ENCODE measurements around the gene TMPRSS5. TPM values are rescaled to one million over a fixed set of nuclear protein-coding genes. Genes with fewer than 3 reads are reported as not detected.

TMPRSS5 gene
- polyA plus RNA-seq, 1 donor (not counting 4 experiments of a cell fraction or from before 2014, with no cell fraction given): 0.04 TPM

DNA sequence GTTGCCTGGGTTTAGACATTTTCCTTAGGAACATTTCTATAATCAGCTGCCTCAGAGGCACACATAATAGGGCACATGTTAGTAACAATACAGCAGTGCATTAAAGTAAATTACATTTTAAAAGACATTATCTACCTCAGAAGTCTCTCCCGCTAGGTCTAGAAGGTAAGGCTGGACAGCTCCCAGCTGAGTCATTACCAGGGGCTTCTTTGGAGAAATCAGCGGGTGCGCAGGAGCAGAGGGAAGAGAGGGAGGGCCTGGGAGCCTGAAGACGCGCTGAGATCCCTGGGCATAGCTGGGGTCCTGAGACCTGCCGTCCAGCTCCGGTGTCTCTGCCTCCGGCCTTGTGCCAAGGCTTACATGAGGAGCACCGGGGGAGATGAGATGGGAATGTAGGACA lies 67.7 kb downstream of the TMPRSS5 start:
- H3K27ac ChIP-seq (ENCODE audit: control insufficient read depth, insufficient read depth, low read length): no peak overlapping the region
- H4K20me1 ChIP-seq (ENCODE audit: control insufficient read depth, extremely low read depth, insufficient read depth, low read length): no peaks in the 10 kb centered on the region
- H3K9me1 ChIP-seq (ENCODE audit: control insufficient read depth, extremely low read depth, insufficient read depth, low read length): no peaks in the 10 kb centered on the region
- no peaks in the 10 kb centered on the region for H3K36me3 ChIP-seq (ENCODE audit: control insufficient read depth in 2 of 2, extremely low read depth in 1 of 2, insufficient read depth in 2 of 2, low read length in 2 of 2)
- H3K27me3 ChIP-seq (ENCODE audit: control insufficient read depth, extremely low read depth, insufficient read depth, low read length): peaks cover 3% of the 10 kb centered on the region
- TF ChIP-seq CTCF (optimal IDR thresholded peaks at IDR 0.05 in 1 of 3, IDR thresholded peaks at IDR 0.05 in 1 of 3, conservative IDR thresholded peaks at IDR 0.05 in 1 of 3; ENCODE audit: extremely low read depth in 1 of 3, insufficient read depth in 2 of 3, low read length in 3 of 3): no peak
- TF ChIP-seq EZH2 (IDR thresholded peaks at IDR 0.05; ENCODE audit: low read length): no peak
- no peak overlapping the region for H3K4me3 ChIP-seq (ENCODE audit: control insufficient read depth in 2 of 3, extremely low read depth in 1 of 3, insufficient read depth in 2 of 3, low read depth in 1 of 3, low read length in 3 of 3)
- no peak overlapping the region for H2AFZ ChIP-seq (ENCODE audit: control insufficient read depth, low read length)
- no peaks in the 10 kb centered on the region for H3K9me3 ChIP-seq (ENCODE audit: control insufficient read depth, low read depth, low read length)
- H3K9ac ChIP-seq (ENCODE audit: control insufficient read depth, extremely low read depth, insufficient read depth, low read length): no peak overlapping the region
- H3K4me2 ChIP-seq (ENCODE audit: control insufficient read depth, extremely low read depth, insufficient read depth, low read depth, low read length): no peak overlapping the region
- dilution Hi-C loops (cut with MboI; ENCODE audit: extremely low pct_ligation_motif_present, low sequenced_read_pairs): no loop called here
- no peak for DNase-seq (ENCODE audit: low read depth, low spot score)
- H3K4me1 ChIP-seq (ENCODE audit: control insufficient read depth, extremely low read depth, insufficient read depth, low read length): no peaks in the 10 kb centered on the region
- FAIRE-seq: no peak
- no peaks in the 10 kb centered on the region for H3K79me2 ChIP-seq (ENCODE audit: control insufficient read depth, insufficient read depth, low read length)

- Histone ChIP-seq H2AFZ (ENCODE audit: control insufficient read depth, low read length) (no peak overlapping the region), H3K4me3 (ENCODE audit: control insufficient read depth in 2 of 3, extremely low read depth in 1 of 3, insufficient read depth in 2 of 3, low read depth in 1 of 3, low read length in 3 of 3) (no peak overlapping the region), H3K27me3 (ENCODE audit: control insufficient read depth, extremely low read depth, insufficient read depth, low read length) (peaks cover 3% of the 10 kb centered on the region), H3K36me3 (ENCODE audit: control insufficient read depth in 2 of 2, extremely low read depth in 1 of 2, insufficient read depth in 2 of 2, low read length in 2 of 2) (no peaks in the 10 kb centered on the region), H3K4me1 (ENCODE audit: control insufficient read depth, extremely low read depth, insufficient read depth, low read length) (no peaks in the 10 kb centered on the region), H3K4me2 (ENCODE audit: control insufficient read depth, extremely low read depth, insufficient read depth, low read depth, low read length) (no peak overlapping the region), H3K27ac (ENCODE audit: control insufficient read depth, insufficient read depth, low read length) (no peak overlapping the region), H3K9me3 (ENCODE audit: control insufficient read depth, low read depth, low read length) (no peaks in the 10 kb centered on the region), H4K20me1 (ENCODE audit: control insufficient read depth, extremely low read depth, insufficient read depth, low read length) (no peaks in the 10 kb centered on the region), H3K9ac (ENCODE audit: control insufficient read depth, extremely low read depth, insufficient read depth, low read length) (no peak overlapping the region), H3K9me1 (ENCODE audit: control insufficient read depth, extremely low read depth, insufficient read depth, low read length) (no peaks in the 10 kb centered on the region), H3K79me2 (ENCODE audit: control insufficient read depth, insufficient read depth, low read length) (no peaks in the 10 kb centered on the region)
- FAIRE-seq: no peak
- TF ChIP-seq CTCF (optimal IDR thresholded peaks at IDR 0.05 in 1 of 3, IDR thresholded peaks at IDR 0.05 in 1 of 3, conservative IDR thresholded peaks at IDR 0.05 in 1 of 3; ENCODE audit: extremely low read depth in 1 of 3, insufficient read depth in 2 of 3, low read length in 3 of 3) (no peak), EZH2 (IDR thresholded peaks at IDR 0.05; ENCODE audit: low read length) (no peak)
- dilution Hi-C loops (cut with MboI; ENCODE audit: extremely low pct_ligation_motif_present, low sequenced_read_pairs): no loop called here
- DNase-seq (ENCODE audit: low read depth, low spot score): no peak
These were observed 68.5 kb downstream of the TMPRSS5 start for GRCh38 chr11:113637636-113638035.

Small RNA genes within 50 kb of the gene (small RNA-seq; reads per million reads assigned to genes)
- 0 reads per million in 3 experiments for gene RPS29P19 (ENCODE audit: insufficient read length in 3 of 3, low read depth in 3 of 3, low replicate concordance in 1 of 3)

Other genes with a start within 250 kb of the TMPRSS5 start
- gene DRD2, start 230.9 kb downstream of the TMPRSS5 start, polyA plus RNA-seq: 0.26 to 0.35 TPM (median 0.31 TPM) in 3 replicates
- 13.7 to 21.3 TPM (median 17.0 TPM) in 3 replicates for gene ZW10, start 67.4 kb upstream of the TMPRSS5 start, polyA plus RNA-seq
- not detected in 3 replicates for gene CLDN25, start 73.5 kb upstream of the TMPRSS5 start, polyA plus RNA-seq
- 24.1 to 37.4 TPM (median 31.0 TPM) in 3 replicates for gene USP28, start 169.3 kb upstream of the TMPRSS5 start, polyA plus RNA-seq
- not detected in 3 replicates for gene HTR3B, start 198.5 kb upstream of the TMPRSS5 start, polyA plus RNA-seq

Measured in keratinocyte (primary cell).